SK-N-MC (cell line): ENCODE data around the gene PPT2.

Source experiments
- DNase-seq: peaks from one replicate; pipeline ENCODE4 v3.0.0-alpha.2; 2011; ENCODE audit warnings: low read depth, low spot score
- H3K27ac ChIP-seq: fragments of 200-600 bp; sonication (generic); 2 replicates; pipeline ENCODE4 v1.5.1; 2016; ENCODE audit warnings: mixed run types
- H3K36me3 ChIP-seq: fragments of 200-600 bp; sonication (generic); 2 replicates; pipeline ENCODE4 v1.6.1; 2017; ENCODE audit warnings: antibody characterized with exemption, low read length, mixed read lengths; ENCODE audit not compliant: insufficient read depth
- H3K4me3 ChIP-seq: fragments of 200-600 bp; sonication (generic); 2 replicates; pipeline ENCODE4 v1.5.1; 2016
- H3K9ac ChIP-seq: fragments of 200-600 bp; sonication (generic); 2 replicates; pipeline ENCODE4 v1.8.0; 2017; ENCODE audit warnings: mixed run types, mixed read lengths; ENCODE audit not compliant: insufficient read length
- H3K9me3 ChIP-seq: fragments of 200-600 bp; sonication (generic); 2 replicates; pipeline ENCODE4 v1.6.1; 2017; ENCODE audit warnings: low read depth, mild to moderate bottlenecking, antibody characterized with exemption, low read length, moderate library complexity, mixed read lengths
- EZH2 ChIP-seq: fragments of 200-600 bp; sonication (generic); IDR thresholded peaks from one replicate; pipeline ENCODE4 v1.6.1; 2017; ENCODE audit warnings: antibody characterized with exemption
- FOXP2 ChIP-seq: optimal IDR thresholded peaks from 2 replicates; pipeline ENCODE3; 2011; ENCODE audit warnings: mild to moderate bottlenecking, moderate library complexity; ENCODE audit not compliant: insufficient read depth; ENCODE audit errors: extremely low read length, control extremely low read depth
- POLR2AphosphoS5 ChIP-seq: IDR thresholded peaks from 2 replicates; pipeline ENCODE4 v1.6.1; 2012; ENCODE audit warnings: mild to moderate bottlenecking, low read depth, low read length, borderline replicate concordance

Gene PPT2

GRCh38 chr6:32146687-32147086 lies 7.3 kb upstream of the PPT2 start:
- H3K4me3 ChIP-seq, result no peak overlapping the region

GRCh38 chr6:32147401-32148132 lies 6.4 kb upstream of the PPT2 start:
- Histone ChIP-seq H3K27ac (no peak overlapping the region), H3K9me3 (no peaks in the 10 kb centered on the region), H3K36me3 (no peaks in the 10 kb centered on the region), H3K9ac (no peak overlapping the region), H3K4me3 (no peak overlapping the region)
- no peak for DNase-seq
- TF ChIP-seq FOXP2, result no peak
- no peak for TF ChIP-seq POLR2AphosphoS5
- TF ChIP-seq EZH2, result no peak

More at GRCh38 chr6:32146687-32147086, 7.3 kb upstream of the PPT2 start:
- H3K9me3 ChIP-seq, result no peaks in the 10 kb centered on the region
- DNase-seq, result no peak
- peak overlapping the region; percentile 48 for H3K27ac ChIP-seq
- no peaks in the 10 kb centered on the region for H3K36me3 ChIP-seq
- no peak overlapping the region for H3K9ac ChIP-seq
- TF ChIP-seq FOXP2 (no peak), EZH2 (no peak), POLR2AphosphoS5 (no peak)

GRCh38 chr6:32148289-32149091 lies 5.5 kb upstream of the PPT2 start:
- no peak overlapping the region for H3K4me3 ChIP-seq
- no peaks in the 10 kb centered on the region for H3K9me3 ChIP-seq
- TF ChIP-seq POLR2AphosphoS5, result no peak
- no peak for TF ChIP-seq EZH2
- no peak for TF ChIP-seq FOXP2
- DNase-seq, result no peak
- no peak overlapping the region for H3K9ac ChIP-seq
- H3K27ac ChIP-seq, result no peak overlapping the region
- no peaks in the 10 kb centered on the region for H3K36me3 ChIP-seq

GRCh38 chr6:32149092-32149755 lies 4.7 kb upstream of the PPT2 start:
- no peak for DNase-seq
- H3K27ac ChIP-seq, result no peak overlapping the region
- no peak for TF ChIP-seq EZH2
- no peak for TF ChIP-seq POLR2AphosphoS5
- no peak for TF ChIP-seq FOXP2
- H3K9me3 ChIP-seq, result no peaks in the 10 kb centered on the region
- H3K36me3 ChIP-seq, result no peaks in the 10 kb centered on the region
- H3K4me3 ChIP-seq, result no peak overlapping the region
- H3K9ac ChIP-seq, result no peak overlapping the region

GRCh38 chr6:32149932-32150870 lies 3.7 kb upstream of the PPT2 start:
- Histone ChIP-seq H3K36me3 (no peaks in the 10 kb centered on the region), H3K9me3 (no peaks in the 10 kb centered on the region), H3K27ac (no peak overlapping the region), H3K4me3 (no peak overlapping the region), H3K9ac (no peak overlapping the region)
- DNase-seq, result no peak
- no peak for TF ChIP-seq EZH2
- no peak for TF ChIP-seq POLR2AphosphoS5
- no peak for TF ChIP-seq FOXP2

GRCh38 chr6:32151181-32151862 lies 2.6 kb upstream of the PPT2 start:
- H3K9me3 ChIP-seq, result no peaks in the 10 kb centered on the region
- DNase-seq, result no peak
- no peak overlapping the region for H3K4me3 ChIP-seq
- H3K27ac ChIP-seq, result no peak overlapping the region
- H3K9ac ChIP-seq, result no peak overlapping the region
- TF ChIP-seq FOXP2, result no peak
- no peak for TF ChIP-seq EZH2
- no peak for TF ChIP-seq POLR2AphosphoS5
- peaks cover 7% of the 10 kb centered on the region; the same call in 1 of the 2 replicates for H3K36me3 ChIP-seq
